ENCODE results near the gene TRIP6.

DNA sequence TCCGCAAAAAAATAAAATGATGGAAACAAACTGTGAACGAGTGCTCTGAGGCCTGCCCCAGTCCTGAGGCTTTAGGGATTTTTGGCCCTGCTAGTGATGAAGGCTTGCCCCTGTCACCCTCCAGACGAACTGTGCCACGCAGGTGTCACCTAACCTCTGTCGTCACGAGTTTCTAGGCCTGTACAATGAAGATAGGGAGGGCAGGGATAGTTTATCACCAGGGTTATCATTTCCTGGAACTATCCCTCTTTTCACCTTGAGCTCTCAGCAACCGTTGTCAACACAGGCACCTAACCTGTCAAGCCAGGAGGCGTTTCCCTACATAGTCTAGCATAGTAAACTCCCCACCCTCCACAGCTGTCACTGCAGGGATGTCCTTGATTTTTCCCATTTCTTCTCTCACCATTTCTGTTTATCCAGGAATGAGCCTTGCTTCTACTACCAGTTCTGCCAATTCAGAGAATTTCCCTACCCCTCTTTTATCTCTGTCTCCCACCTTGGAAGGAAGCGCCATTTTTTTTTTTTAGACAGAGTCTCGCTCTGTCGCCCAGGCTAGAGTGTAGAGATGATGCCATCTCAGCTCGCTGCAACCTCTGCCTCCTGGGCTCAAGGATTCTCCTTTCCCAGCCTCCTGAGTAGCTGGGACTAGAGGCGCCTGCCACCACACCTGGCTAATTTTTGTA, 30.7 kb downstream of the TRIP6 start:
- TF ChIP-seq TAF1 (IDR thresholded peaks at IDR 0.05; ENCODE audit: borderline replicate concordance, low read depth, low read length) (no peak), POLR2A (IDR thresholded peaks at IDR 0.05; ENCODE audit: low read depth, low read length) (no peak)

Measured in GM12892 (cell line).